Activated T-helper 1 cell treated with Interleukin-2 at 50 U/mL for 16 hours (primary cell): ENCODE data around the gene PLA2G2F.

Experiments used
- DNase-seq: peaks from one replicate; pipeline ENCODE4 v3.0.0-alpha.2; 2020; ENCODE audit warnings: low read depth

The PLA2G2F gene

DNA sequence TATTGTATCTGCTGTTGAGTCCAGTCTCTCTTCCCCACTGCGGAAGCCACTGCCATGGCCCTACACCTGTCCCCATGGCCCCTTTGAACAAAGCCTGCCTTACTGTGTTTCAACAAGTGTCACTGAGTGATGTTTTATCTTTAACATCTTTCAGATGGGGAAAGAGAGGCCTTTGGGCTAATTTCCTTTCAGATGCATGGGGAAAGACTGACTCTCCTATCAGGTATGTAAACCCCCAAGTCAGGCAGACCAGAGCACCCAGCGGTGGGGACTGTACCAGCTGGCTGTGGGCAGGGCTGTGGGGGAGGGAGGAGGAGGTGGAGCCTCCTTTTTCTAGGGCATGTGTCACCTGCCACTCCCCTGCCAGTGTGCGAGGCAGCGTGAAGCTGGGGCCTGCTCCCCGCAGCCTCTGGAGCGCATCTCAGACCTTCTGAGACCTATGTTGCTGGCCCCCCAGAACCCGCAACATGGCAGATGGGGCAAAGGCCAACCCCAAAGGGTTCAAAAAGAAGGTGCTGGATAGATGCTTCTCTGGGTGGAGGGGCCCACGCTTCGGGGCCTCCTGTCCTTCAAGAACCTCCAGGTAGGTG lies at the start of gene PLA2G2F:
TSS of gene PLA2G2F (plus strand) at position 363 of the 590 bp plus-strand sequence. CDS start at position 468, 105 bp downstream.
- no peak for DNase-seq

- DNase-seq, result no peak
Observed at GRCh38 chr1:20089328-20090077, 49.6 kb upstream of the PLA2G2F start.

GRCh38 chr1:20090119-20090518 lies 49.0 kb upstream of the PLA2G2F start:
- DNase-seq, result no peak

DNA sequence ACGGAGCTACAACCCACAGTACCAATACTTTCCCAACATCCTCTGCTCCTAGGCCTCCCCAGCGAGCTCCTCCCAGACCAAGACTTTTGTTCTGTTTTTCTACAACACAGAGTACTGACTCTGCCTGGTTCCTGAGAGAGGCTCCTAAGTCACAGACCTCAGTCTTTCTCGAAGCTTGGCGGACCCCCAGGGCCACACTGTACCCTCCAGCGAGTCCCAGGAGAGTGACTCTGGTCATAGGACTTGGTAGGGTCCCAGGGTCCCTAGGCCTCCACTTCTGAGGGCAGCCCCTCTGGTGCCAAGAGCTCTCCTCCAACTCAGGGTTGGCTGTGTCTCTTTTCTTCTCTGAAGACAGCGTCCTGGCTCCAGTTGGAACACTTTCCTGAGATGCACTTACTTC lies 48.5 kb upstream of the PLA2G2F start:
- DNase-seq, result no peak

GRCh38 chr1:20093303-20093702 lies 45.8 kb upstream of the PLA2G2F start:
- no peak for DNase-seq

- no peak for DNase-seq
Observed at GRCh38 chr1:20093940-20094391, 45.2 kb upstream of the PLA2G2F start.

DNA sequence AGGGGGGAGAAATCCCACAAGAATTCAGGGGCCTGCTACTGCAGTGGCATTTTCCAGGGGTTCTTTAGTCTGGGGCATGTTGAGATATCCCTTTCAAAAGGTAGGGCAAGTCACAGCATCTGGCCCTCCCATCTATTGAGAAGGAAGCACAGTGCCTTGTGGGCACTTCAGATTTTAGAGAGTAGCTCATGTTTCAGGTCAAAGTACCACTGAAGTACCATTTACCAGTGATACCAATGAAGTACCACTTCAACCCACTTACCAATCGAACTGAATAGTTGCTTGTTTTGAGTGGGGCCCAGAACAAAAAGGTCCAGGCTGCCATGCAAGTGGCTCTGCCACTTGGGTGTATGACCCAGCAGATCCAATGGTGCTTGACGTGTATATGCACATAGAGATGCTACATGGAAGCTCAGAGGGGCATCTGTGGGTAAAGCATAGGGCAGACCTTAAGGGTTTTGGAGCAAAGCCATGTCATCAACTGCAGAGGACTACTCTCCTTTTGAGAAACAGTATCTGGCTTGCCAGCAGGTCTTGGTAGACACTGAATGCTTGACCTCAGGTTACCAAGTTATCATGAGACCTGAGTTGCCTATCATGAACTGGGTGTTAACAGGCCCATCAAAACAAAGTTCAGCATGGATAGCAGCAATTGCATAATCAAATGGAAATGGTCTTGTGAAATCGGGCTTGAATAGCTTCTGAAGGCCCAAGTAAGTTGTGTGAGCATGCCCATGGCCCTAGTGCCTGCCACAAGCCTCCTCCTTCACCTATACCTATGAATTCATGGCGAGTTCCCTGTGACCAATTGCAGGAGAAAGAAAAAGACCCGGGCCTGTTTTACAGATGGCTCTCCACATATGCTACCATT lies 43.3 kb upstream of the PLA2G2F start:
- DNase-seq, result no peak

DNA sequence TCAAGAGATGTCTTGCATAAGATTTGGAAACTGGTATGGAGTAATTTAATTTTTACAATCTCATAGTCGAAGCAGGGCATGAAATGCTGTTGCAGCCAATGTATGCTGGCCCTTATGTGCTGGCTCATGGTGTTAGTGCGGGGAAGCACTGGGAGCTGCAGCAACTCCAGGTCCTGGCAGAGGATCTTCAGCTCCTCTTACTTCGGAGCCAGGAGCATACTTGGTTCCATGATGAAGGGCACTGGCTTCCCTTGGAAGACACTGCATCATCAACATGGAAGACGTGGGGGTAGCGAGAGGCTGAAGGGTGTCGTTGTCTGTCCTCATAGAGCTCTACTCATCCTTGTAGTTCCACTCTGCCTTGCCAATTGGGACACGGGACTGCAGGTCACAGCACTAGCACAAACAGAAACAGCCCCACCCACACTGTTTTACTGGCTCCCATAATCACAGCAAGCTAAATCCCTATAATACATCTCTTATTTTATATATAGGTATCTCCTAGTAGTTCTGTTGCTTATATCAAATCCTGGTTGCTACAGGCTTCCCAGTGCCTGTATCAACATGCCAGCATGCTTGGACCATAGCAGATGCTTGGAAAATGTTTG lies 42.2 kb upstream of the PLA2G2F start:
- no peak for DNase-seq

DNA sequence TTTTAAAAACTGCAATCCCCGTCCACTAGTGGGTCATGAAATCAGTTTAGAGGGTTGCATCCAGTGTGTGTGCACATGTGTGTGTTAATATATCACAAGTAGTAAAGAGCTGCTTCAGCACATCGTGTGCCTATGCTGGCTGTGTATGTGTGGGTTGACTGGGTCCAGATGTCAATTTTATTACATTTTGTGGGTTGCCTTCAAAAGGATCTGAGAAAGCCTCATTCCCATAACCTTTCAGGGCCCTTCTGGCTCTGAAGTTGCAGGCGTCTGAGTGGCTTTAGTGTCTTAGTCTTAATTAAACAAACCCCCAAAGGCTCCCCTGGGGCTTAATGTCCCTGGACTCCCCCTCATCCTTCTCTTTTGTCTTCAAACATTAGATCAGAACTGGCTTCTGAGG lies 39.6 kb upstream of the PLA2G2F start:
- DNase-seq, result no peak

DNA sequence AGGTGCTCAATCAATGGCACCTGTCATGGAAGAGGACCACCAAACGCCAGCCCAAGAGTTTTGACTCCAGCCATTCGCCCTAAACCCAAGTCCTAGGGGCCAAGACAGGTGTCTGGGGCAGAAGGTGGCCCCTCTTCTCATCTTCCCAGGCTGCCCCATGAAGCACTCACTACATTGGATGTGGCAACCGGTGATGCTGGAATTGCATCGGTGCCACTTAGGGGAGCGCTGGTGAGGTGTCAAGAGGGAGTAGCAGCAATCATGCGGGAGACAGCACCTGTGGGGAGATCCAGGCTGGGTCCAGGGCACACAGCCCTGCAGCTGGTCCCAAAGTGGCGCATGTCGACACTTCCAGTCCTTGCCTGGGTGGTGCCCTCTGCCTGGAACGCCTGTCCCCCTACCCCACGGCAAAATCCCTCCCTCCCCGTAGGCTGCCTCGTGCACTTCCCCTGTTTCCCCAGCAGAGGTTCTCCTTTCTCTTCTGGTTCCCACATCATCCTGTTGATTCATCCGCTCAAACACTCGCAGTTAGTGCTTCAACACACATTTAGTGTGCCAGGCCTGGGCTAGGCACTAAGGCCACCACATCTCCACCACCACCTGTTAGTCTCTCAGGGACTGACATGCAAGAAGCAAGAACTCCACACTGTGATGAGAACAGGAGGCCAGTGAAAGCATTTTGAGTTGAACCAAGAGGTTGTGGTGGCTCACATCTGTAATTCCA lies 38.3 kb upstream of the PLA2G2F start:
- no peak for DNase-seq

DNA sequence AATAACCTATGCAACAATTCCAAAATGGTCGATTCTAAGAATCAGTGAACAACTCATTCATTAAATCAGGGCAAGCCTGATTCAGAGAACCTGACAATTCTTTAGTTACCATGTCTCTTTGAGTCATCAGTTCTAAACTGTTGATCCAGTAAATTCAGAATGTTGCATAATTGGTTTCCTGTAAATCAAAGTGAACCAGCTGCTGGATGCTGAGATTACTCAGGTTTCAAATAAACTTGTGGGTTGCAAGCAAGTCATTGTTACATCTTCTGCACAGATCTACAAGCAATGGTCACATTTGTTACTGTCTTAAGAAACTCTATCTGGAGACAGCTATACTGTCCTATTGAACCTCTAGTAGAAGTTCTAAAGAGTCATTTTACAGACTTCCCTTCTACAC lies 36.2 kb upstream of the PLA2G2F start:
- DNase-seq, result no peak

GRCh38 chr1:20105856-20106255 lies 33.3 kb upstream of the PLA2G2F start:
- no peak for DNase-seq

DNA sequence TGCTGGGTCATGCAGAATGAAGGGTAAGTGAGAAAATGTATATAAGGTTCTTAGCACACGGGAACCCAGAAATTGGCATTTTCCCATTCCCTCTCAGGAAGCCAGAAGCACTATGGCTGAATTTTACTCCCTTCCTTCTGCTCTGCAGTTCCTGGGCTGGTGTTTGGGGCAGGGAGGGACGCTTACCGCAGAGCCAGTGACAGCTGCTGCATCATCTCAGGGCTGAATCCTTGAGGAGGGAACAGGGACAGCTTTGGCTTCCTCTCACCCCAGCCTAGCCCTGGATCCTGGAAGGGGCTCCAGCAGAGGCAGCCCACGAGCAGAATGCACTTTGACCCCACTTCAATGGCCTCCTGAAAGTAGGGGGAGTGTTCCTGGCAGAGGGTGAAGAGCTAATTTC lies 31.8 kb upstream of the PLA2G2F start:
- DNase-seq, result no peak

DNA sequence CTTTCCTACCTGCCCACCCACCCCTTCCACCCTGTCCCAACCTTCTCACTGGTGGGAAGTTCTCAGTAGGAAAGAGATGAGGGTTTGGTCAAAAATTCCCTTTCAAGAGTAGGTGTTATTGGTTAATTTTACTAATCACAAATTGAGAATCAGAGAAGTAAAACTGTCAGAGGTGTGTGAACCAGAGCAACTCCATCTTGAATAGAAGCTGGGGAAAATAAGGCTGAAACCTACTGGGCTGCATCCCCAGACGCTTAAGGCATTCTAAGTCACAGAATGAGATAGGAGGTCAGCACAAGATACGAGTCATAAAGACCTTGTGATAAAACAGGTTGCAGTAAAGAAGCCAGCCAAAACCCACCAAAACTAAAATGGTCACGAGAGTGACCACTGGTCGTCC lies 31.3 kb upstream of the PLA2G2F start:
- DNase-seq, result no peak

- DNase-seq, result no peak
Observed at GRCh38 chr1:20108366-20109123, 30.6 kb upstream of the PLA2G2F start.

GRCh38 chr1:20109223-20109856 lies 29.8 kb upstream of the PLA2G2F start:
- DNase-seq, result no peak

- DNase-seq, result no peak
Observed at GRCh38 chr1:20110679-20111078, 28.4 kb upstream of the PLA2G2F start.

- no peak for DNase-seq
Observed at GRCh38 chr1:20111452-20111851, 27.7 kb upstream of the PLA2G2F start.

DNA sequence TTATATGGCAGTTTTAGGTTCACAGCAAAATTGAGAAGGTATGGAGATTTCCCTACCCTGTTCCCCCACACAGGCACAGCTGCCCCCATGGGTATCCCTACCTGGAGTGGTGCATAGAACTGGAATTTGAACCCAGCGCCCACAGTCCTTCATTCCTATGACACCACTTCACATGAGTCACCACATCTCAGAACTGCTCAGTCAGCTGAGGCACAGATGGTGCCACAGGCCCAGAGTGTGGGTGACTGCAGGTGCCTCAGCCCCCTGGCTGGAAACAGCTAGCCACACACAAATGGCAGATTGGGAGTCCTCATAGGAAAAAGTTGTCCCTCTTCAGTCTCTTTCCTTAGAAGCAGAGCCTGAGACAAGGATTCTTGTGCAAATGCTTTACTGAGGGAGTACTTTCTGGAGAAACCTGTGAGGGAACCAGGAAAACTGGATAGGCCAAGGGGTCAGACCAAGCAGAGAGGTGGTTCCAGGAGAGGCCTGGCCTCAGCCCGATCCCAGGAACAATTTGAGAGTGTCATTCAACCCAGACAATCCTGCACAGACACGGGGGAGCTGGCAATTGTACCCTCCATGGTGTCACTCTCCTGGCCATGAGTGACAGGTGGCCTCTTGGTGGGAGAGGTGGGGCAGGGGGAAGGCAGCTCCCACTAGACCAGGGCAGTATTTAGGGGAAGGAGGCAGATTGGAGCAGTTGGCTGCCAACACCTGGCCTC lies 26.7 kb upstream of the PLA2G2F start:
- DNase-seq, result no peak
